SK-N-SH treated with all-trans-retinoic acid at 6 μM for 48 hours (cell line): ENCODE results near the gene SPATA31D4.
"Not testable (repeated sequence)": the region's sequence is repeated elsewhere in the genome, so short reads cannot be mapped to it uniquely, and the experiment has no call there.

Source experiments
- ATAC-seq: fragments of 200-7000 bp; cut with Tn5 transposase; 3 replicates; pipeline ENCODE4 v1.9.1; 2020; ENCODE audit warnings: mild to moderate bottlenecking, moderate library complexity
- ARNTL ChIP-seq: fragments of 450-650 bp; formaldehyde crosslinking; IDR thresholded peaks from 2 replicates; pipeline ENCODE4 v1.5.0; 2020; ENCODE audit warnings: low read depth, mild to moderate bottlenecking, moderate library complexity, borderline replicate concordance
- BACH2 ChIP-seq: fragments of 250-450 bp; sonication (Bioruptor Pico); IDR thresholded peaks from 2 replicates; pipeline ENCODE4 v1.9.0; 2021; ENCODE audit warnings: mild to moderate bottlenecking, borderline replicate concordance
- CSDC2 ChIP-seq: fragments of 250-450 bp; sonication (Bioruptor Pico); IDR thresholded peaks from 2 replicates; pipeline ENCODE4 v1.5.0; 2020; ENCODE audit warnings: mild to moderate bottlenecking, moderate library complexity
- ESRRG ChIP-seq: fragments of 250-450 bp; sonication (Bioruptor Pico); IDR thresholded peaks from 2 replicates; pipeline ENCODE4 v1.6.1; 2021; ENCODE audit warnings: mild to moderate bottlenecking
- GLIS3 ChIP-seq: fragments of 250-450 bp; sonication (Bioruptor Pico); IDR thresholded peaks from 2 replicates; pipeline ENCODE4 v1.5.0; 2020; ENCODE audit warnings: mild to moderate bottlenecking, moderate library complexity
- ISL1 ChIP-seq: fragments of 250-450 bp; sonication (Bioruptor Pico); IDR thresholded peaks from 2 replicates; pipeline ENCODE4 v2.1.2; 2022; ENCODE audit warnings: mild to moderate bottlenecking, moderate library complexity
- OSR1 ChIP-seq: fragments of 250-450 bp; sonication (Bioruptor Pico); IDR thresholded peaks from 2 replicates; pipeline ENCODE4 v1.8.0; 2022; ENCODE audit warnings: moderate library complexity, mild to moderate bottlenecking, inconsistent platforms
- POU6F1 ChIP-seq: fragments of 250-450 bp; sonication (Bioruptor Pico); IDR thresholded peaks from 2 replicates; pipeline ENCODE4 v1.8.0; 2021; ENCODE audit warnings: low read depth, mild to moderate bottlenecking, moderate library complexity, borderline replicate concordance
- PPARA ChIP-seq: fragments of 250-450 bp; sonication (Bioruptor Pico); IDR thresholded peaks from 2 replicates; pipeline ENCODE4 v1.5.0; 2020; ENCODE audit warnings: mild to moderate bottlenecking, borderline replicate concordance
- RARB ChIP-seq: fragments of 250-450 bp; sonication (Bioruptor Pico); IDR thresholded peaks from 2 replicates; pipeline ENCODE4 v1.8.0; 2021; ENCODE audit warnings: mild to moderate bottlenecking, moderate library complexity
- SNAI2 ChIP-seq: fragments of 250-450 bp; sonication (Bioruptor Pico); IDR thresholded peaks from 2 replicates; pipeline ENCODE4 v1.5.0; 2020; ENCODE audit warnings: mild to moderate bottlenecking, moderate library complexity
- TCF4 ChIP-seq: fragments of 250-450 bp; sonication (Bioruptor Pico); IDR thresholded peaks from 2 replicates; pipeline ENCODE4 v1.8.0; 2021; ENCODE audit warnings: mild to moderate bottlenecking, moderate library complexity, borderline replicate concordance
- TOX ChIP-seq: fragments of 250-450 bp; sonication (Bioruptor Pico); IDR thresholded peaks from 2 replicates; pipeline ENCODE4 v1.8.0; 2021; ENCODE audit warnings: mild to moderate bottlenecking, moderate library complexity, borderline replicate concordance
- TSHZ2 ChIP-seq: fragments of 250-450 bp; sonication (Bioruptor Pico); IDR thresholded peaks from 2 replicates; pipeline ENCODE4 v1.5.0; 2020; ENCODE audit warnings: mild to moderate bottlenecking, moderate library complexity
- ZC3H10 ChIP-seq: fragments of 250-450 bp; sonication (Bioruptor Pico); IDR thresholded peaks from 2 replicates; pipeline ENCODE4 v1.5.1; 2021; ENCODE audit warnings: mild to moderate bottlenecking, moderate library complexity
- ZFP3 ChIP-seq: fragments of 250-450 bp; sonication (Bioruptor Pico); IDR thresholded peaks from 2 replicates; pipeline ENCODE4 v1.5.0; 2020; ENCODE audit warnings: mild to moderate bottlenecking, moderate library complexity
- ZFP30 ChIP-seq: fragments of 450-650 bp; formaldehyde crosslinking; IDR thresholded peaks from 2 replicates; pipeline ENCODE4 v1.5.0; 2022; ENCODE audit warnings: mild to moderate bottlenecking, moderate library complexity
- ZNF565 ChIP-seq: fragments of 450-650 bp; formaldehyde crosslinking; conservative IDR thresholded peaks from 2 replicates; pipeline ENCODE4 v1.5.0; 2020; ENCODE audit warnings: low read depth, mild to moderate bottlenecking, moderate library complexity
- ZNF70 ChIP-seq: fragments of 450-650 bp; formaldehyde crosslinking; IDR thresholded peaks from 2 replicates; pipeline ENCODE4 v1.5.0; 2020; ENCODE audit warnings: mild to moderate bottlenecking, moderate library complexity
- ZNF8 ChIP-seq: fragments of 450-650 bp; formaldehyde crosslinking; IDR thresholded peaks from 2 replicates; pipeline ENCODE4 v1.5.0; 2020; ENCODE audit warnings: mild to moderate bottlenecking, moderate library complexity
- TF ChIP-seq, protein P1 (sequence below): fragments of 250-450 bp; sonication (Bioruptor Pico); IDR thresholded peaks from 2 replicates; pipeline ENCODE4 v1.8.0; 2020; ENCODE audit warnings: mild to moderate bottlenecking, moderate library complexity, borderline replicate concordance
- TF ChIP-seq, protein P2 (sequence below): fragments of 250-450 bp; sonication (Bioruptor Pico); IDR thresholded peaks from 2 replicates; pipeline ENCODE4 v1.5.1; 2021; ENCODE audit warnings: mild to moderate bottlenecking, moderate library complexity
- TF ChIP-seq, protein P3 (sequence below): fragments of 250-450 bp; sonication (Bioruptor Pico); IDR thresholded peaks from 2 replicates; pipeline ENCODE4 v1.5.1; 2020; ENCODE audit warnings: low read depth, mild to moderate bottlenecking, moderate library complexity

Gene SPATA31D4

GRCh38 chr9:81928305-81928704 lies at the start of gene SPATA31D4:
TSS of gene SPATA31D4 (plus strand) at chr9:81928428. CDS start at chr9:81928514, 86 bp downstream.
- ATAC-seq, result not testable (repeated sequence)

DNA sequence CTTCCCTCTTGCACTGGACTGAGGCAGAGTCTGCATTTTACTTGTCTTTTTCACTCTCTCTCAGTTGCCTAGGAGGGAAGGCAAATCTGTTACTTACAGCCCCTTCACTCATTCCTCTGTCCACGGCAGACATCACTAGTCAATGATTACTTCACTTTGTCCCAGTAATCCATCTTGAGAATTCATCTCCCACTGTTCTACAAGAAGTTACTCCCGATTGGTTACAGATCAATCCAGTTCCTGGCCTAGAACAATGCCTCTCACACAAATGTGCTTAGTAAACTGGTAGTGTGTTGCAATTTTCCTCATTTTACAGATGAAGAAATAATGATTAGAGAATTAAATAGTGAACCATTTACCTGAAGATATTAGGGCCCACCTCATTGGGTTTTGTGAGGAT lies 49.7 kb upstream of the SPATA31D4 start:
- no peak for ATAC-seq
- TF ChIP-seq POU6F1 (CRISPR knock-in tag), result no peak
- TF ChIP-seq GLIS3 (CRISPR knock-in tag), result no peak
- no peak for TF ChIP-seq ZFP30 (CRISPR knock-in tag)
- no peak for TF ChIP-seq PPARA (CRISPR knock-in tag)
- TF ChIP-seq SNAI2 (CRISPR knock-in tag), result no peak
- no peak for TF ChIP-seq ARNTL
- TF ChIP-seq OSR1 (CRISPR knock-in tag), result no peak
- no peak for TF ChIP-seq ZNF70 (CRISPR knock-in tag)
- no peak for TF ChIP-seq RARB (CRISPR knock-in tag)
- no peak for TF ChIP-seq ESRRG (CRISPR knock-in tag)
- TF ChIP-seq TSHZ2, result no peak
- no peak for TF ChIP-seq TCF4 (CRISPR knock-in tag)
- TF ChIP-seq ZNF8 (CRISPR knock-in tag), result no peak
- TF ChIP-seq ZFP3, result no peak
- TF ChIP-seq TOX (CRISPR knock-in tag), result no peak
- TF ChIP-seq, protein P1, sequence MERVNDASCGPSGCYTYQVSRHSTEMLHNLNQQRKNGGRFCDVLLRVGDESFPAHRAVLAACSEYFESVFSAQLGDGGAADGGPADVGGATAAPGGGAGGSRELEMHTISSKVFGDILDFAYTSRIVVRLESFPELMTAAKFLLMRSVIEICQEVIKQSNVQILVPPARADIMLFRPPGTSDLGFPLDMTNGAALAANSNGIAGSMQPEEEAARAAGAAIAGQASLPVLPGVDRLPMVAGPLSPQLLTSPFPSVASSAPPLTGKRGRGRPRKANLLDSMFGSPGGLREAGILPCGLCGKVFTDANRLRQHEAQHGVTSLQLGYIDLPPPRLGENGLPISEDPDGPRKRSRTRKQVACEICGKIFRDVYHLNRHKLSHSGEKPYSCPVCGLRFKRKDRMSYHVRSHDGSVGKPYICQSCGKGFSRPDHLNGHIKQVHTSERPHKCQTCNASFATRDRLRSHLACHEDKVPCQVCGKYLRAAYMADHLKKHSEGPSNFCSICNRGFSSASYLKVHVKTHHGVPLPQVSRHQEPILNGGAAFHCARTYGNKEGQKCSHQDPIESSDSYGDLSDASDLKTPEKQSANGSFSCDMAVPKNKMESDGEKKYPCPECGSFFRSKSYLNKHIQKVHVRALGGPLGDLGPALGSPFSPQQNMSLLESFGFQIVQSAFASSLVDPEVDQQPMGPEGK (CRISPR knock-in tag), result no peak
- TF ChIP-seq, protein P2, sequence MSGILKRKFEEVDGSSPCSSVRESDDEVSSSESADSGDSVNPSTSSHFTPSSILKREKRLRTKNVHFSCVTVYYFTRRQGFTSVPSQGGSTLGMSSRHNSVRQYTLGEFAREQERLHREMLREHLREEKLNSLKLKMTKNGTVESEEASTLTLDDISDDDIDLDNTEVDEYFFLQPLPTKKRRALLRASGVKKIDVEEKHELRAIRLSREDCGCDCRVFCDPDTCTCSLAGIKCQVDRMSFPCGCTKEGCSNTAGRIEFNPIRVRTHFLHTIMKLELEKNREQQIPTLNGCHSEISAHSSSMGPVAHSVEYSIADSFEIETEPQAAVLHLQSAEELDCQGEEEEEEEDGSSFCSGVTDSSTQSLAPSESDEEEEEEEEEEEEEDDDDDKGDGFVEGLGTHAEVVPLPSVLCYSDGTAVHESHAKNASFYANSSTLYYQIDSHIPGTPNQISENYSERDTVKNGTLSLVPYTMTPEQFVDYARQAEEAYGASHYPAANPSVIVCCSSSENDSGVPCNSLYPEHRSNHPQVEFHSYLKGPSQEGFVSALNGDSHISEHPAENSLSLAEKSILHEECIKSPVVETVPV, result no peak
- TF ChIP-seq ISL1 (CRISPR knock-in tag), result no peak
- TF ChIP-seq BACH2, result no peak
- no peak for TF ChIP-seq ZC3H10 (CRISPR knock-in tag)

DNA sequence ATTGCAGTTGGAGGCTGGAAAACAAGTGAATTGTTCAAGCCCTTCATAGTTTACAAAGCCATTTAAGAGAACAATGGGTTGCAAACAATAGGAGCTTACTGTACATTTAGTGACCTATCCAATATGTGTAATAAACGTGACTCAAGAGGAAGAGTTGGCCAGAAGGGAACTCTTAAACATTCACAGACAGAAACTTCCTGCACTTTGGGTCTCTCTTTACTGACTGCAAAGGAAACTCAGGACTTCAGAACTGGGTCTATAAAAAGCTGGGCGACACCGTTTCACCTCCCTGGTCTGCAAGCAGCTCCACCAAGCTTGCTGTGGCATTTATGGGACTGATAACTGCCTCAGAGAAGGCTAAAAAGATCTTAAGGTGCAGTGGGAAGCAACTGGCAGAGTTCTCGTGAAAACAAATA lies 48.7 kb upstream of the SPATA31D4 start:
- TF ChIP-seq POU6F1 (CRISPR knock-in tag) (no peak), ZNF565 (CRISPR knock-in tag) (no peak), SNAI2 (CRISPR knock-in tag) (no peak)
- TF ChIP-seq, all 23 proteins: peak for 0

GRCh38 chr9:81885602-81886001 lies 42.6 kb upstream of the SPATA31D4 start:
- ATAC-seq, result no peak
- no peak for TF ChIP-seq CSDC2
- TF ChIP-seq ZNF565 (CRISPR knock-in tag), result no peak
- no peak for TF ChIP-seq GLIS3 (CRISPR knock-in tag)
- no peak for TF ChIP-seq RARB (CRISPR knock-in tag)
- TF ChIP-seq, protein P3, sequence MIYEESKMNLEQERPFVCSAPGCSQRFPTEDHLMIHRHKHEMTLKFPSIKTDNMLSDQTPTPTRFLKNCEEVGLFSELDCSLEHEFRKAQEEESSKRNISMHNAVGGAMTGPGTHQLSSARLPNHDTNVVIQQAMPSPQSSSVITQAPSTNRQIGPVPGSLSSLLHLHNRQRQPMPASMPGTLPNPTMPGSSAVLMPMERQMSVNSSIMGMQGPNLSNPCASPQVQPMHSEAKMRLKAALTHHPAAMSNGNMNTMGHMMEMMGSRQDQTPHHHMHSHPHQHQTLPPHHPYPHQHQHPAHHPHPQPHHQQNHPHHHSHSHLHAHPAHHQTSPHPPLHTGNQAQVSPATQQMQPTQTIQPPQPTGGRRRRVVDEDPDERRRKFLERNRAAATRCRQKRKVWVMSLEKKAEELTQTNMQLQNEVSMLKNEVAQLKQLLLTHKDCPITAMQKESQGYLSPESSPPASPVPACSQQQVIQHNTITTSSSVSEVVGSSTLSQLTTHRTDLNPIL, result no peak
- no peak for TF ChIP-seq TSHZ2

More for the DNA sequence above, 48.7 kb upstream of the SPATA31D4 start:
- ATAC-seq, result no peak
